HG03103 (cell line): ENCODE measurements around the gene ARHGEF5.

ENCODE experiments used
- ATAC-seq: cut with Tn5 transposase; IDR thresholded peaks from one replicate; pipeline ENCODE4 v1.9.1; 2021; ENCODE audit warnings: low read depth; ENCODE audit not compliant: unreplicated experiment

The ARHGEF5 gene

DNA sequence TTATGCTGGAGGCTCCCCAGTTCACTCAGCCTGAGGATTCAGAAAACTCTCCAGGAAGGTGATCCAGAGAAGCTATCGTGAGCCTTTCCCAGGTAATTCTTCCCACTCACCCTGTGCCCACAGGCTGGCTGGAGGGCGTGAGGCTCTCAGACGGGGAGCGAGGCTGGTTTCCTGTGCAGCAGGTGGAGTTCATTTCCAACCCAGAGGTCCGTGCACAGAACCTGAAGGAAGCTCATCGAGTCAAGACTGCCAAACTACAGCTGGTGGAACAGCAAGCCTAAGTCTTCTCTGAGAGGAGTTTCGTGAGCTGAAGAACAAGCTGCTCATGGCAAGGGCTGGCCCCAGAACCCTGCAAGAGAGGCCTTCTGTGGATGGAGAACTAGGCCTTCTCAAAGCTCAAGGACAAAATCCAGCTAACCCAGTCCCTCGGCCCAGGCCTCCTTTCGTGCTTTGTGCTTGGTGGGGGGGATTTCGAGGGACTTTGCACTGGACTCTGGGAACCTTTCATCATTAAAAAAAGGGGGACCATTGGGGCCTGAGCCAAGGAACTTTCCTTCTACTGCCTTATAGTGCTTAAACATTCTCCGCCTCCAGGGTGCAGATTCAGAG lies 24.7 kb downstream of the ARHGEF5 start:
- ATAC-seq: no peak

DNA sequence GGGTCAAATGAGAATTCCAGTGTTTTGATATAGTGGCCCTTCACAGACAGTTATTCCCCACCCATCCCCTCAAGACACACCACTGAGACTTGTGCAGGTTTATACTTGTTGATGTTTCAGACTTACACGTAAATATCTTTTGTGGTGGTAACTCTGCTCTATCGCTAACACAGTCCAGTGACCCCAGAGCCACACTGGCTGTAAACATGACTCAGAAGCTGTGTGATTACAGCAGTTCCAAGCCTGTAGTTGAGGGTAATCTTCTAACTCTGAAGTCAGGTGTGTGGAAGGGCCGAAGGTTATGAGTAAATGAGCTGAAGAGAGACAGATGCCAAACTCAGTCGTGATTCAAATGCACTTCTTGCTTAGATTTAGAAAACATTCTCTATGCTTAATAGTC lies 28.9 kb downstream of the ARHGEF5 start:
- ATAC-seq: peak; percentile 80

DNA sequence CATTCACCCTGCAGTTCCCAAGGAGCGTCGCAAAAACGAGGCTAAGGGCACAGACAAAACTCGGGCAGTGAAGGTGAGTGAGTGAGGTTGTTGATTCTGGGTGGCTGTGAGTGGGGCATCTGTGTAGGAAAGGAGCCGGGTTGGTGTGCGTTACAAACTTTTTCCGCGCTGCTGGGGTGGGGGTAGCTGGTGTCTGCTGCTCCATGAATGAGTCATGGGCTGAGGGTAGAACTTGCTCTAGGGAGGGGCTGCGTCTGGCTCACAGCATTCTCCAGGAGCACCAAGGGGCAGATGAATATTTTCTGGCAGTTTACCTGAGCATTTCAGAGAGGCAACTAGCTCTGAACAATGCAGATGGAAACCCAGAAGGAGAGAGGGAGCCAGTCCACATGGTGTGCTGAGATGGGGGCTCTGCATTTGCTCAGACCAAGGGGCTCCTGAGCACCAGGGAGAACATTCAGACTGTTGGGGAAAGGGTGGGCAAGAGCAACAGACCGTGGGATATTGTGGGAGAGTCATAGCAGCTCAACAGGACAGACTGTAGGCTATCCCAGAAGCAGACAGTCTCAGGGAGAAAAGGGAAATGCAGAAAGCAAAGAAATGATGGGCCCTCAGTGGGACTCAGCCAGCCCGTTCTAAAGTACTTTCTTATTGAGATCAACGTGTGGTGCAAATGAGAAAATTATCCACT lies 29.5 kb downstream of the ARHGEF5 start:
- ATAC-seq: no peak

DNA sequence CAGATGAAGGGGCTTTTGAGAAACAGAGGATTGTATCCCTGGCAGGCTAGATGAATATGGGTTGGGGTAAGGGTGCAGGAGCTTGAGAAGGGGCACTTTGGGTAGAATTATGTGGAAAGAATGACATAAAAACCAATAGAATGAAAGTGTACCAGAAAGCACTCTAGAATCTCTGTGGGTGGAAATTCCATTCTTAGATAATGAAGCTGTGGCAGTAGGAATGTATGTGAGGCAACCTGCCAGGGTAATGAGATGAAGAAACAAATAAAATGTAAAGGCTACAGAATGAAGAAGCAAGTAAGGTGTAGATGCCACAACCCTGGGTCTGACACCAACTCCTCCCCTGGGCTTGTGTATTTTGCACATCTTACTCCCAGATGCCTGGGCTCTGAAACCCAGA lies 31.5 kb downstream of the ARHGEF5 start:
- no peak for ATAC-seq

DNA sequence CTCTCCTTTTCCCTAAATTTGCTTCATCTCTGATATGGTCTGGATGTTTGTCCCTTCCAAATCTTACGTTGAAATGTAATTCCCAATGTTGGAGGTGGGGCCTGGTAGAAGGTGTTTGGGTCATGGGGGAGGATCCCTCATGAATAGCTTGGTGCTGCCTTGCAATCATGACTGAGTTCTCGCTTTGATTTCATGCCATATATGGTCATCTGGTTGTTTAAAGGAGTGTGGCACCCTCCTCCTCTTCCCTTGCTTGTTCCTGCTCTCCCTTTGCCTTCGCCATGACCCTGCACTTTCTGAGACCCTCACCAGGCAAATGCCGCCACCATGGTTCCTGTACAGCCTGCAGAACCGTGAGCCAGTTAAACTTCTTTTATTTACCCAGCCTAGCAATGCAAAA lies 33.7 kb downstream of the ARHGEF5 start:
- ATAC-seq: no peak

DNA sequence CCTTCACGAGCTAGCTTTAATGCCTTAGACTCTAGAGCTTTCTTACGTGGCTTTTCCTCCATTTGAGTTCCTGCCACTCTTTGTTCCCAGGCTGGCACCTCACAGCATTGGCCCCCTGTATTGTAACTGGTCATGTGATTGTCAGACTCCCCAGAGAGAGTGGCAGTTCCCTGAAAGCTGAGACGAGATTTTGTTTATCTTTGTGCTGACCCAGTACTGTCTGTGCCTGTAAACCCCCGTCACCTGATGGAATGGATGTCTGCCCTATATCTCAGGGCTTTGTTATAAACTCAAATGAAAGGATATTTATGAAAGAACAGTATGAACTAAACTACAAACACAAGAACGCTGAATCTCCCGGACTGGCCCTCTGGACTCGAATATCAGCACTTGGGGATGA lies 35.3 kb downstream of the ARHGEF5 start:
- no peak for ATAC-seq

DNA sequence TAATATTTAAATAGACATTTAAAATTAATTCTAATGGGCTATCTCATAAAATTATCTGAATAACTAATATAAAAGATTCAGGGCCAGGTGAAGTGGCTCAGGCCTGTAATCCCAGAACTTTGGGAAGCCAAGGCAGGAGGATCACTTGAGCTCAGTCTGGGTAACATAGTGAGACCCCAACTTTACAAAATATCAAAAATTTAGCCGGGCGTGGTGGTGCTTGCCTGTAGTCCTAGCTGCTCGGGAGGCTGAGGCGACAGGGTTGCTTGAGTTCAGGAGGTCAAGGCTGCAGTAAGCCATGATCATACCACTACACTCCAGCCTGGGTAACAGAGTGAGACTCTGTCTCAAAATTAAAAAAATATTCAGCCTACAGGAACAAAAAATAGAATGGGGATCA lies 35.8 kb downstream of the ARHGEF5 start:
- ATAC-seq: no peak

DNA sequence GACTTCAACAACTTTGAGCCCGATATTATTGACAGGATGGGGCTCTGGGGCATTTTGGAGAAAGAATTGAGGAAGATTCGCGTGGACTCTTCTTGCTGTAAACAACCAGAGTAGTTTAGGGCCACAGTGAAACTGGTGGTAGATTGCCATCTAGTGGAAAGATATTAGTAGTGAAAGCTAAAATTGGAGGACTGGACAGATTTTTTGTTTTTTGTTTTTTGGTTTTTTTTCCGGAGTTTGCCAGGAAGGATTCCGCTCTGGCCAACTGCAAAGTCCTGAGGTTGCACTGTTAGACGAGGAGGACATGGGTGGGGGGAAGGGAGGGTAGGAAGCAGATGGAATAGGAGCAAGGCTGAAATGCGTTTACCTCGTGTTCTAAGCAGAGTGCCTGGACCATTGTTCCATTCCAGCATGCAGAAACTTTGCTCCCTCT lies 36.6 kb downstream of the ARHGEF5 start:
- ATAC-seq: peak; percentile 75

DNA sequence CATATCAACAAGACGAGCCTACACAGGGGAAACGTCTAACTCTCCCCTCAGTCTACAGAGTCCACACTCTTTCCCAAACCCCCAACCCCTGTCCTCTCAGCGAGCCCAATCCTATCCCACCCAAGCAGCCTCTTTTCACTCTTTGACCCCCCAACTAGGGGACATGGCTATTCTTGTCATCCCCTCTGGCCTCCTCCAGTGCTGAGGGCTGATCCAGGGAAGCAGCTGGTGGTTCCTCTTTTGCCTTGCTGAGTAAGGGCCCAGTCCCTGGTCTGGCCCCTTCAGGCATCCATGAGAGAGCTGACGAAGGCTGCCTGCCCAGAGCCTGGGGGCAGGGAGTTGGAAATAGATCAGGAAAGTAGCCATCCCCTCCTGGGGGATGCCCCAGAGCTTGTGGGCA lies 41.9 kb downstream of the ARHGEF5 start:
- no peak for ATAC-seq

DNA sequence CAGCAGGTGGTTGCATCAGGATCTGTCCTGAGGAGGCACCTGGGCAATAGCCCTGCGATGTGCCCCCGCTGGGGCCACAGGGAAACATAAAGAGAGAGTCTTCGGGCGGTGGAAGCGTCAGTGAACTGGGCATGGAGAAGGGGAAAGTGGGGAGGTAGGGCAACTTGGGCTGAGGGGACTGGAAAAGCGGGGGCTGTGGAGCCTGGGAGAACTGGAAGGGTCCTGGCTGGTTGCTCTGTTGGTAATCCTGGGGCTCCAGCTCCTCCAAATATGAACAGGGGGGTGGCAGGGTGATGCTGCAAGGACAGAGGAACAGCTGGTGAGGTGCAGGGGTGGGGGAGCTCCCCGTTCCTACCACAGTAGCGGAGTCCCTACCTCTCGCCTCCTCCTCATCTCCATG lies 43.1 kb downstream of the ARHGEF5 start:
- ATAC-seq: no peak

DNA sequence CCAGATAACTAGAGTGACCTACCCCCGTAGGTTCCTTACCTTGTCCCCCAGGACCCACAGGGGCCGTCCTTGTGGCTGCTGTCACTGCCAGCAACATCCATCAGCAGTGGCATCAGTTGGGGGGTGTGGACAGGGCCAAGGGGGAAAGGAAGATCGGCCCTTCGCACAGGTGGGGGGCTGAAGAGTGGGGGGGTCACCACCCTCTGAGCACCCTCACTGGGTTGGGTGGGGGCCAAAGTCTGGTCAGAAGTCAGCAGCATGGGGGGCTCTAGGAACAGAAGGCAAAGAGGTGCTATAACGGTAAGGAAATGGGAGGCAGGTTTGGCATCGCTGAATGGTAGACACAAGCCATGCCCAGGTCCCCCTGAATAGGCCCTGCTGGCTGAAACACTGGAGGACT lies 43.7 kb downstream of the ARHGEF5 start:
- no peak for ATAC-seq

DNA sequence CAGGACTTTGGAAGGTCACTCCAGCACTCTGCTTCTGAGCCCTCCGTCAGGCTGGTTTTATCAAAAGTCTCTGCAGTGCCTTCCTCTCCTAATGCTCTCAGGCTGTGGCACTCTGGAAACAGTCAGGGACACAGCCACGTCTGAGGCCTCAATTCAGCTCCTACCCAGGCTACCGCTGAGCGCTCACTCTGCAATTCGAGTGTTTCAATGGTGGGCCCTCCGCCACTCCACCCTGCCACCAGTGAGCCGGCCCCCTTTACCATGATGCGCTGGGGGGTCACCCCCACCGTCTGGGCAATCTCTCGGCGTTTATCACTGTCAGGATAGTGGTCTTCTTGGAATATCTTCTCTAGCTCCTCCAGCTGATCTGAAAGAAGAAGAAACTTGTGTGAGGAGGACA lies 44.7 kb downstream of the ARHGEF5 start:
- ATAC-seq: no peak

DNA sequence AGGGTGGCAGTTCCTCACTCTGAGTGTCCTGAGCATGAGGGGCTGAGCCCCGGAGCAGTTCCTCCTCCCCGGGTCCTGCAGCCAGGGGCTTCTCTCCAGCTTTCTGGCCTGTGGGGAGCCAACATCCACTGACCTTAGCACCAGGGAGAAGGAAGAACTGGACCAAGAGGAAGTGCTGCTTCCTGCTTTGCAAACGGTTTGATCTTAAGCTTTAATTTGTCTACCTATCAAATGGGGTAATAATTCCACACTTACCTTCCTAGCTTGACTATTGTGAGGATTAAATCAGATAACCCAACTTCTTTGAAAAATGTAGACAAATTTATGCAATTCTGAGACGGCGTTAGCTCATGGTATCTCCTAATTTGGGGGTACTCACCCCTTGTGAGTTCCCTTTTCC lies 46.3 kb downstream of the ARHGEF5 start:
- no peak for ATAC-seq

DNA sequence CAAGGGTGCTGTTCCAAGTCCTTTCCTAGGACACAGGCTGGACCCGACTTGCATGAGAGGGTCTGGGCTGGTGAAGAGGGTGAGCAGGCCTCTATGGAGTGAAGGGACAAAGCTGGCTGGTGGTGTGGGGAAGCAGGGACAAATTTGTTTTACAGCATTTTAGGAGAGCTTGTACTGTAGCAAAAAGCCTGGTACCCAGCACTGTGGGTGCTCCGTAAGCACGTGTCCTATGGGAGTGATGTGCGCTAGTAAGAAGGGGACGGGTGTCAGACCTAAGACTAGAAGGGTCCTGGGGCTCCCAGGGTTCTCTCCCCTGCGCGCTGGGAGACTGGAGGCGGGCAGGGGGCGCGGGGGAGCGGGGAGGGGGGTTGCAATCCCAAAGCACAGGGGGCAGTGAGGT lies 47.9 kb downstream of the ARHGEF5 start:
- ATAC-seq: no peak

DNA sequence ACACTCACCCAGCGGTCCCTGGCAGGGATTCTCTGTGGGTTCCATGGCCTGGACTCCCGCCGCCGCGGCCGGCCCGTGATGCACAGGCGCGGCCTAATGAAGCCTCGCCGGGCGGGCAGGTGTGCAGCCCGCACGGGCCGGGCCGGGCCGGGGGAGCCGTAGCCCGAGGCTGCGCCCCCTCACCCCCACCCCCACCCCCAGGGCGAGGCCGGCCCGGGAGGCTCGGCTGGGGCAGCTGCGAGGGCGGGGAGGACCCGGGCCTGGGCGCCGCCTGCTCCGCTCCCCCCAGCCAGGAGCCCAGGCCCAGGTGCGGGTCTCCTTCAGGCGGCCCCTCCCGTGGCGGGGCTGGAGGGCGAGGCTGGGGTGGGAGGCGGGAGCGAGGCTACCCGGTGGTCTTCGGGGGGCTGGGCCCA lies 48.5 kb downstream of the ARHGEF5 start, which contains the start of gene NOBOX:
TSS of gene NOBOX (minus strand) at position 45 of the 413 bp plus-strand sequence.
- ATAC-seq: no peak

DNA sequence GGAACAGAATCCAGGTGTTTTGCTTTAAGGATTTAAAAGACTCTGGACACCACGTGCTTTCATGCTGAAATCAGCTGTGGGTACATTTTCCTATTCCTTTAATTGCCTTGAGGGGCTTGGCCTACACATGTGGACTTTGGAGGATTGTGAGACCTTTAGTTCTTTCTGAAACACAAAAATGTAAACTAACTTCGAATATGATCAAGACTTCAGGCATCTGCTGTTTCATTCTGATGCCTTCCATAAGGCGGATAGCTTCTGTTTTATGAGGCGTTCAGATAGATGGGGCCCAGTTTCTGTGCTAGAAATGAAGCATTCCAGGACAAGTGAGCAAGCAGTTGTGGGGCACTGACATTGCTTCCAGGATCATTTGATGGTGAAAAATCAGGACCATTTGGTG lies 49.7 kb downstream of the ARHGEF5 start:
- ATAC-seq: no peak

DNA sequence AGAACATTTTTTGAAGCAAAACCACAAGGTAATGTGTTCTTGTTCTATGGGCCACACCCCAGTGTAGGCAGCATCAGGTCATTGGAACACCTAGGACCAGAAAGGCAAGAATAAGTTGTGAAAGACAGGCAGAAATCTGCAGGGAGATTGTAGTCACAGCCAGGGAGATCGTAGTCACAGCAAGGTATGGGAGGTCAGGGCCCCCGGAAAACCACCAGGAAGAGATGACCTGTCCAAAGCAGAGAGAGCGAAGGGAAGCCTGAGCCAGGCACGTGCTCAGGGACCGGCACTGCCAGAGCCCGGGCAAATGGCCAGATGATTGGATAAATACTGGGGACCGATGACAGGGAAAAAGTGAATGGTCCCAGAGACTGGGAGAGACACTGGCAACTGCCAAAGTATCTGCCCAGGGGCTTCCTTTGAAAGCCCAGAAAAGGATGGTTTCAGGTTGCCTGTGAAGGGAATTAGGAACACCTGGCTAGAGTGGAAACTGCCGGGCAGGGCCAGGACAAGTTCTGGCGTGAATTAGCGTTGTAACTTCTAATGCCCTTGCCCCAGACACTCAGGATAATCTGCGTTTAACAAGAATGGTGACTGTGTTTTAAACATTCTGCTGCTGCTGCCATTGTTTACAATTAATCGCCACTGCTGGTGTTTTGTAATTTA lies 52.2 kb downstream of the ARHGEF5 start:
- no peak for ATAC-seq

DNA sequence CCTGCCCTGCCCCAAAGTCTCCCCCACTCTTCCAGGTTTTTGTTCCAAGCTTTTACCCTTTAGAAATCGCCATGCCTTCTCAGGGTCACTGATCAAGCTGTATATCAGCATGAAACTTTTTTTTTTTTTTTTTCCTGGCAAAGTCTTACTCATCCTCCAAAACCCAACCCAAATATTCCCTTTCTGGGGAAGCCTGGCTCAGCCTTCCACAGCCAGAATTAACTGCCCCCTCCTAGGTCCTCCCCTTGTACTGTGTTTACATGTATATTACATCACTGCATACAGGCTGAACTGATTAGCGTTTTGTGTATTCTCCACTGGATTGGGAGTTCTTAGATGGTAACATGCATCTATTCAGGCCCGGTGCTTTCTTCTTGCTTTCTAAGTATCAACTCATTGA lies 52.9 kb downstream of the ARHGEF5 start:
- ATAC-seq: no peak

DNA sequence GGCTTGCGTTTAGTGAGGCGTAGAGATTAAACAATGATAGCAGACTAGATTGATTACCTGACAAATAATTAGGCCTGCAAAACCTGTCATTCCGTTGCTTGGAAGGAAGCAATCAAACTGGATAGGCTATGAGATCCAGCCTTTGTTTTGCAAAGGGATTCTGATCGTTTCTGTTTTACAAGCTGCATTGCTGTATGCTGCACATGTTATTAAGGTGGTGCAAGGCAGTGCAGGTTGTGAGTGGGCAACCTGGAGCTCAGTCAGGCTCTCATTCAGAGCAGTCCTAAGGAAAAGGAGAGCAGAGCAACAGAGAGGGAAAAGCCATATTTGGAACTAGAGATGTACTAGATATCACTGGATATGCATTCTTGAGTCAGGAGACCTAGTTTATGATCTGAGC lies 55.2 kb downstream of the ARHGEF5 start:
- ATAC-seq: no peak

DNA sequence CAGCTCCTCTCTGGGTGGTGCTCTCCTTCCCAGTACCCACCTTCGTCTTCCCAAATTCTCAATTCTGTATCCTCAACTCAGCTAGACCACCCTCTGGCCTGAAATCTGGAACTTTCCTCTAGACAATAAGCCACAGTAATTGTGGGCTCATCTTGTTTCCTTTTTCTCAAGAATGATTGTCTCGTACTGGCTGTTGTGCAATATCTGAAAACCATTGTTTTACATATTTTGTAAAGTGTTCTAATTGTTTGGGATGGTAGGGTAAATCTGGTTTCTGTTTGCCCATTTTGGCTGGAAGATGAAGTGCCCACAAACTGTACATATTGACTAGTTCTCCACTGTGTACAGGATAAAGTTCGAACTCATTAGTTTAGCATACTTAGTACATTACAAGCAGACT lies 59.6 kb downstream of the ARHGEF5 start:
- ATAC-seq: no peak

DNA sequence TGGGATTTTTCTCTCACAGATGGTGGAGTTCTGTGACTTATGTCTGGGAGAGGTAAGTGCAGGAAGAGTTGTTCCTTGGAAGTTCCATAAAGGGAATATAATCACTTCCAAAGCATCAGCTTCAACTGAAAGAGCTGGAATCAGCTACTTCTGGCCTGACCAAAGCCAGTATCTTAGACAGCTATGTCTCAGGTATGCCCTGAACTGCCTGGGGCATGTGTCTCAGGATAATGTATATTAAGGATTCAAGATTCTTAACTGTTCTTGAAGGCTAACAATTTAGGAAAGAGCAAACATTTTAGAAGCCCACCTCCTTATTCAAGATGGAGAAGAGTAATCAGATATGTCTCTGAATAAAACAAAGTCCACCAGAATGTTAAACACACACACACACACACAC lies 60.7 kb downstream of the ARHGEF5 start:
- no peak for ATAC-seq

DNA sequence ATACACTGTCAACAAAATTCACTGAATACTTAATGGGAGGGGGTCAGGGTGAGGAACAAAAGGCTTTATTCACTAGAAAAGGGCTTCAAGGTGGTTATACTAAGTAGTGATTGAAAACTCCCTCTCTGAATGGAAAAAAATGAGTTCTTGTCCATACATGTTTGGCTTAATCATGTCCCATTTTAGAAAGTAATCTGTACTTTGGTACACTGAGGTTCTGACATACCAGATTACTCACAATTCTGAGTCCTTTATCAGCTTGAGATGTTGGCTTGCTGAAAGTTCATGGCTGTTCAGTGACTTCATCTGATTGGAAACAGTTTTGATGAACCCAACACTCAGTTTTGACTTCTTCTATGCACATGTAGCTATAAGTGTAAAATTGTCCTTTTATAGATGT lies 61.1 kb downstream of the ARHGEF5 start:
- ATAC-seq: no peak
